ENCODE measurements around the gene HMGN4. TPM values are rescaled to one million over a fixed set of nuclear protein-coding genes. Genes with fewer than 3 reads are reported as not detected.
"Not testable (repeated sequence)": the region's sequence is repeated elsewhere in the genome, so short reads cannot be mapped to it uniquely, and the experiment has no call there.

Gene HMGN4
- total and polyA plus RNA-seq, 2 of the 8 experiments (the other 6 are each of a cell fraction or from before 2014, with no cell fraction given): 23.4 to 66.4 TPM

- ChIA-PET POLR2A (ENCODE audit: partially characterized antibody) (interaction anchor here (1.6 to 2.5 kb wide), 2 partner anchors 10 to 14 kb away, joined by 4 to 15 read pairs; partner anchors contain the start of gene HMGN4), CTCF (ENCODE audit: partially characterized antibody) (interaction anchor here (0.6 to 1.2 kb wide), 2 partner anchors 206 to 208 kb away, joined by 3 read pairs; no protein-coding TSS in a partner anchor)
- H4K20me1 ChIP-seq (replicated peaks in 1 of 2; ENCODE audit: control insufficient read depth in 1 of 2, insufficient read depth in 2 of 2, low read length in 2 of 2); H2BK5ac ChIP-seq (ENCODE audit: low read depth, low read length); H2BK120ac ChIP-seq (replicated peaks; ENCODE audit: low read depth, low read length); H4K5ac ChIP-seq (ENCODE audit: insufficient read length, low read depth, low read length); H3K79me2 ChIP-seq (ENCODE audit: control insufficient read depth in 1 of 2, insufficient read depth in 2 of 2, low read length in 2 of 2); H4K8ac ChIP-seq (ENCODE audit: extremely low read depth, insufficient read depth, low read length); H3K4ac ChIP-seq (replicated peaks; ENCODE audit: insufficient read length, low read depth, low read length); H2AK5ac ChIP-seq (ENCODE audit: low read depth, low read length); H3K18ac ChIP-seq (ENCODE audit: extremely low read depth, low read length); H3K23ac ChIP-seq (ENCODE audit: insufficient read length); H3K56ac ChIP-seq (replicated peaks; ENCODE audit: insufficient read length, low read depth, low read length); H2BK20ac ChIP-seq (ENCODE audit: low read length); H3K4me1 ChIP-seq (replicated peaks in 1 of 4; ENCODE audit: control insufficient read depth in 3 of 4, insufficient read depth in 4 of 4, low read length in 3 of 4); H3K27ac ChIP-seq (ENCODE audit: low read depth, low read length); H3K4me3 ChIP-seq (ENCODE audit: extremely low read depth in 1 of 4, insufficient read depth in 2 of 4, low read depth in 3 of 4, low read length in 4 of 4); H2BK12ac ChIP-seq (ENCODE audit: low read depth, low read length); H3K27me3 ChIP-seq (replicated peaks in 1 of 4; ENCODE audit: control insufficient read depth in 3 of 4, extremely low read depth in 1 of 4, insufficient read depth in 3 of 4, low read length in 3 of 4); H4K91ac ChIP-seq (replicated peaks; ENCODE audit: insufficient read length, low read length); FAIRE-seq; H2AFZ ChIP-seq (ENCODE audit: low read length); H3K9me3 ChIP-seq (ENCODE audit: insufficient read depth in 2 of 2, low read depth in 1 of 2, low read length in 1 of 2); H3K14ac ChIP-seq (ENCODE audit: insufficient read length); H3K23me2 ChIP-seq (ENCODE audit: low read depth, low read length); H3K4me2 ChIP-seq (ENCODE audit: insufficient read depth in 1 of 2, low read depth in 2 of 2, low read length in 2 of 2); H3K79me1 ChIP-seq (ENCODE audit: low read depth, low read length); H2BK15ac ChIP-seq (ENCODE audit: low read length); H3K9ac ChIP-seq (replicated peaks in 1 of 4; ENCODE audit: extremely low read depth in 1 of 4, low read depth in 3 of 4, low read length in 3 of 4): not testable (repeated sequence)
- peak in 1 of 2 experiments; percentile 31 for DNase-seq (ENCODE audit: low read depth in 1 of 2, low spot score in 2 of 2)
- 0 out of 2 replicates have a peak, but pooled peaks have one; percentile 8 for TF ChIP-seq CEBPB (IDR thresholded peaks at IDR 0.05; ENCODE audit: low read depth, low read length)
- WGBS, 2 experiments (ENCODE audit: extremely low coverage in 1 of 2, insufficient coverage in 1 of 2, insufficient read length in 1 of 2, insufficient replicate concordance in 2 of 2, low coverage in 1 of 2, low lambda C conversion rate in 2 of 2, missing lambda C conversion rate in 1 of 2): 91% methylated on average over 18 of the region's 18 CpGs; no CpG with 5 or more reads in 1 of the 2 experiments
- peaks cover 0 to 21% (median 9%) of the 10 kb centered on the region in 4 experiments; a peak in 5 of 8 replicates for H3K36me3 ChIP-seq (ENCODE audit: control insufficient read depth in 2 of 4, insufficient read depth in 4 of 4, low read length in 3 of 4)
These were observed 9.2 kb downstream of the HMGN4 start for GRCh38 chr6:26547363-26547762.
